ENCODE data around the gene SLA2.
"Not testable (repeated sequence)": the region's sequence is repeated elsewhere in the genome, so short reads cannot be mapped to it uniquely, and the experiment has no call there.

The SLA2 gene

GRCh38 chr20:36646678-36647077, 682 bp upstream of the SLA2 start:
- H3K36me3 ChIP-seq (ENCODE audit: control insufficient read depth in 2 of 2, insufficient read depth in 2 of 2, low read length in 2 of 2): peaks cover 3 to 5% of the 10 kb centered on the region in 2 donors
- H3K9ac ChIP-seq (ENCODE audit: low read length in 2 of 2): no peak overlapping the region
- H3K27me3 ChIP-seq (ENCODE audit: control insufficient read depth in 1 of 2, insufficient read depth in 2 of 2, low read length in 2 of 2): no peaks in the 10 kb centered on the region
- H3K27ac ChIP-seq (ENCODE audit: low read length): no peak overlapping the region
- H3K4me3 ChIP-seq (ENCODE audit: low read length in 2 of 2): no peak overlapping the region
- H3K9me3 ChIP-seq (ENCODE audit: control insufficient read depth in 2 of 2, low read length in 2 of 2): no peaks in the 10 kb centered on the region
- no peaks in the 10 kb centered on the region for H3K4me1 ChIP-seq (ENCODE audit: control insufficient read depth, insufficient read depth, low read length)

- no peak overlapping the region for H3K4me3 ChIP-seq (ENCODE audit: low read length in 2 of 2)
- H3K9ac ChIP-seq (ENCODE audit: low read length in 2 of 2): no peak overlapping the region
- no peaks in the 10 kb centered on the region for H3K9me3 ChIP-seq (ENCODE audit: control insufficient read depth in 2 of 2, low read length in 2 of 2)
- no peaks in the 10 kb centered on the region for H3K36me3 ChIP-seq (ENCODE audit: control insufficient read depth in 2 of 2, insufficient read depth in 2 of 2, low read length in 2 of 2)
- no peak overlapping the region for H3K27ac ChIP-seq (ENCODE audit: low read length)
- H3K27me3 ChIP-seq (ENCODE audit: control insufficient read depth in 1 of 2, insufficient read depth in 2 of 2, low read length in 2 of 2): no peaks in the 10 kb centered on the region
- H3K4me1 ChIP-seq (ENCODE audit: control insufficient read depth, insufficient read depth, low read length): no peaks in the 10 kb centered on the region
Observed at GRCh38 chr20:36645353-36645752, 643 bp downstream of the SLA2 start.

- H3K9me3 ChIP-seq (ENCODE audit: control insufficient read depth in 2 of 2, low read length in 2 of 2): no peaks in the 10 kb centered on the region
- H3K4me3 ChIP-seq (ENCODE audit: low read length in 2 of 2): no peak overlapping the region
- H3K36me3 ChIP-seq (ENCODE audit: control insufficient read depth in 2 of 2, insufficient read depth in 2 of 2, low read length in 2 of 2): no peaks in the 10 kb centered on the region
- H3K4me1 ChIP-seq (ENCODE audit: control insufficient read depth, insufficient read depth, low read length): no peaks in the 10 kb centered on the region
- H3K9ac ChIP-seq (ENCODE audit: low read length in 2 of 2): no peak overlapping the region
- H3K27ac ChIP-seq (ENCODE audit: low read length): no peak overlapping the region
- H3K27me3 ChIP-seq (ENCODE audit: control insufficient read depth in 1 of 2, insufficient read depth in 2 of 2, low read length in 2 of 2): no peaks in the 10 kb centered on the region
Observed at GRCh38 chr20:36644706-36645095, 1.3 kb downstream of the SLA2 start.

GRCh38 chr20:36644032-36644705, 1.8 kb downstream of the SLA2 start:
- Histone ChIP-seq H3K9ac (ENCODE audit: low read length in 2 of 2) (no peak overlapping the region), H3K27me3 (ENCODE audit: control insufficient read depth in 1 of 2, insufficient read depth in 2 of 2, low read length in 2 of 2) (no peaks in the 10 kb centered on the region), H3K27ac (ENCODE audit: low read length) (no peak overlapping the region), H3K4me1 (ENCODE audit: control insufficient read depth, insufficient read depth, low read length) (no peaks in the 10 kb centered on the region), H3K9me3 (ENCODE audit: control insufficient read depth in 2 of 2, low read length in 2 of 2) (no peaks in the 10 kb centered on the region), H3K36me3 (ENCODE audit: control insufficient read depth in 2 of 2, insufficient read depth in 2 of 2, low read length in 2 of 2) (no peaks in the 10 kb centered on the region), H3K4me3 (ENCODE audit: low read length in 2 of 2) (no peak overlapping the region)

- no peaks in the 10 kb centered on the region for H3K9me3 ChIP-seq (ENCODE audit: control insufficient read depth in 2 of 2, low read length in 2 of 2)
- H3K27me3 ChIP-seq (ENCODE audit: control insufficient read depth in 1 of 2, insufficient read depth in 2 of 2, low read length in 2 of 2): no peaks in the 10 kb centered on the region
- H3K4me1 ChIP-seq (ENCODE audit: control insufficient read depth, insufficient read depth, low read length): no peaks in the 10 kb centered on the region
- H3K4me3 ChIP-seq (ENCODE audit: low read length in 2 of 2): no peak overlapping the region
- H3K36me3 ChIP-seq (ENCODE audit: control insufficient read depth in 2 of 2, insufficient read depth in 2 of 2, low read length in 2 of 2): no peaks in the 10 kb centered on the region
- no peak overlapping the region for H3K9ac ChIP-seq (ENCODE audit: low read length in 2 of 2)
- H3K27ac ChIP-seq (ENCODE audit: low read length): no peak overlapping the region
Observed at GRCh38 chr20:36642136-36642535, 3.9 kb downstream of the SLA2 start.

GRCh38 chr20:36641506-36641843, 4.5 kb downstream of the SLA2 start:
- Histone ChIP-seq H3K4me1 (ENCODE audit: control insufficient read depth, insufficient read depth, low read length) (no peaks in the 10 kb centered on the region), H3K27me3 (ENCODE audit: control insufficient read depth in 1 of 2, insufficient read depth in 2 of 2, low read length in 2 of 2) (no peaks in the 10 kb centered on the region), H3K9ac (ENCODE audit: low read length in 2 of 2) (no peak overlapping the region), H3K4me3 (ENCODE audit: low read length in 2 of 2) (no peak overlapping the region), H3K27ac (ENCODE audit: low read length) (no peak overlapping the region), H3K36me3 (ENCODE audit: control insufficient read depth in 2 of 2, insufficient read depth in 2 of 2, low read length in 2 of 2) (no peaks in the 10 kb centered on the region), H3K9me3 (ENCODE audit: control insufficient read depth in 2 of 2, low read length in 2 of 2) (no peaks in the 10 kb centered on the region)

GRCh38 chr20:36638876-36639400, 7.1 kb downstream of the SLA2 start:
- not testable (repeated sequence) for H3K4me1 ChIP-seq (ENCODE audit: control insufficient read depth, insufficient read depth, low read length); H3K27me3 ChIP-seq (ENCODE audit: control insufficient read depth in 1 of 2, insufficient read depth in 2 of 2, low read length in 2 of 2); H3K36me3 ChIP-seq (ENCODE audit: control insufficient read depth in 2 of 2, insufficient read depth in 2 of 2, low read length in 2 of 2); H3K4me3 ChIP-seq (ENCODE audit: low read length in 2 of 2); H3K9me3 ChIP-seq (ENCODE audit: control insufficient read depth in 2 of 2, low read length in 2 of 2); H3K9ac ChIP-seq (ENCODE audit: low read length in 2 of 2); H3K27ac ChIP-seq (ENCODE audit: low read length)

- H3K4me1 ChIP-seq (ENCODE audit: control insufficient read depth, insufficient read depth, low read length): no peaks in the 10 kb centered on the region
- no peak overlapping the region for H3K4me3 ChIP-seq (ENCODE audit: low read length in 2 of 2)
- H3K9me3 ChIP-seq (ENCODE audit: control insufficient read depth in 2 of 2, low read length in 2 of 2): no peaks in the 10 kb centered on the region
- no peaks in the 10 kb centered on the region for H3K36me3 ChIP-seq (ENCODE audit: control insufficient read depth in 2 of 2, insufficient read depth in 2 of 2, low read length in 2 of 2)
- no peak overlapping the region for H3K27ac ChIP-seq (ENCODE audit: low read length)
- H3K9ac ChIP-seq (ENCODE audit: low read length in 2 of 2): no peak overlapping the region
- H3K27me3 ChIP-seq (ENCODE audit: control insufficient read depth in 1 of 2, insufficient read depth in 2 of 2, low read length in 2 of 2): no peaks in the 10 kb centered on the region
Observed at GRCh38 chr20:36634342-36634741, 11.7 kb downstream of the SLA2 start.

GRCh38 chr20:36633285-36633772, 12.7 kb downstream of the SLA2 start:
- Histone ChIP-seq H3K9me3 (ENCODE audit: control insufficient read depth in 2 of 2, low read length in 2 of 2) (no peaks in the 10 kb centered on the region), H3K4me1 (ENCODE audit: control insufficient read depth, insufficient read depth, low read length) (no peaks in the 10 kb centered on the region), H3K4me3 (ENCODE audit: low read length in 2 of 2) (no peak overlapping the region), H3K27me3 (ENCODE audit: control insufficient read depth in 1 of 2, insufficient read depth in 2 of 2, low read length in 2 of 2) (no peaks in the 10 kb centered on the region), H3K9ac (ENCODE audit: low read length in 2 of 2) (no peak overlapping the region), H3K36me3 (ENCODE audit: control insufficient read depth in 2 of 2, insufficient read depth in 2 of 2, low read length in 2 of 2) (no peaks in the 10 kb centered on the region), H3K27ac (ENCODE audit: low read length) (no peak overlapping the region)

- H3K36me3 ChIP-seq (ENCODE audit: control insufficient read depth in 2 of 2, insufficient read depth in 2 of 2, low read length in 2 of 2): no peaks in the 10 kb centered on the region
- H3K27ac ChIP-seq (ENCODE audit: low read length): no peak overlapping the region
- H3K4me1 ChIP-seq (ENCODE audit: control insufficient read depth, insufficient read depth, low read length): no peaks in the 10 kb centered on the region
- H3K4me3 ChIP-seq (ENCODE audit: low read length in 2 of 2): no peak overlapping the region
- no peaks in the 10 kb centered on the region for H3K27me3 ChIP-seq (ENCODE audit: control insufficient read depth in 1 of 2, insufficient read depth in 2 of 2, low read length in 2 of 2)
- no peaks in the 10 kb centered on the region for H3K9me3 ChIP-seq (ENCODE audit: control insufficient read depth in 2 of 2, low read length in 2 of 2)
- no peak overlapping the region for H3K9ac ChIP-seq (ENCODE audit: low read length in 2 of 2)
Observed at GRCh38 chr20:36632487-36633284, 13.3 kb downstream of the SLA2 start.

GRCh38 chr20:36632147-36632486, 13.9 kb downstream of the SLA2 start:
- Histone ChIP-seq H3K9me3 (ENCODE audit: control insufficient read depth in 2 of 2, low read length in 2 of 2) (no peaks in the 10 kb centered on the region), H3K27ac (ENCODE audit: low read length) (no peak overlapping the region), H3K9ac (ENCODE audit: low read length in 2 of 2) (no peak overlapping the region), H3K4me1 (ENCODE audit: control insufficient read depth, insufficient read depth, low read length) (no peaks in the 10 kb centered on the region), H3K36me3 (ENCODE audit: control insufficient read depth in 2 of 2, insufficient read depth in 2 of 2, low read length in 2 of 2) (no peaks in the 10 kb centered on the region), H3K4me3 (ENCODE audit: low read length in 2 of 2) (no peak overlapping the region), H3K27me3 (ENCODE audit: control insufficient read depth in 1 of 2, insufficient read depth in 2 of 2, low read length in 2 of 2) (no peaks in the 10 kb centered on the region)
